HEK293 (cell line): Measurements from ENCODE around the gene CNIH1.

Experiments
- KLF10 ChIP-seq: fragments of 450-650 bp; IDR thresholded peaks from 2 replicates; pipeline ENCODE4 v1.5.1; 2018; ENCODE audit warnings: missing biosample characterization, mild to moderate bottlenecking, missing genetic modification characterization
- ZNF416 ChIP-seq: fragments of 450-650 bp; formaldehyde crosslinking; IDR thresholded peaks from 2 replicates; pipeline ENCODE4 v1.5.1; 2016; ENCODE audit warnings: missing biosample characterization, missing genetic modification characterization
- TF ChIP-seq, protein P1 (sequence below): fragments of 450-650 bp; formaldehyde crosslinking; IDR thresholded peaks from 2 replicates; pipeline ENCODE4 v1.5.1; 2016; ENCODE audit warnings: missing biosample characterization, missing genetic modification characterization
- TF ChIP-seq, protein P2 (sequence below): fragments of 450-650 bp; formaldehyde crosslinking; IDR thresholded peaks from 2 replicates; pipeline ENCODE4 v1.5.1; 2016; ENCODE audit warnings: missing biosample characterization, missing genetic modification characterization

DNA sequence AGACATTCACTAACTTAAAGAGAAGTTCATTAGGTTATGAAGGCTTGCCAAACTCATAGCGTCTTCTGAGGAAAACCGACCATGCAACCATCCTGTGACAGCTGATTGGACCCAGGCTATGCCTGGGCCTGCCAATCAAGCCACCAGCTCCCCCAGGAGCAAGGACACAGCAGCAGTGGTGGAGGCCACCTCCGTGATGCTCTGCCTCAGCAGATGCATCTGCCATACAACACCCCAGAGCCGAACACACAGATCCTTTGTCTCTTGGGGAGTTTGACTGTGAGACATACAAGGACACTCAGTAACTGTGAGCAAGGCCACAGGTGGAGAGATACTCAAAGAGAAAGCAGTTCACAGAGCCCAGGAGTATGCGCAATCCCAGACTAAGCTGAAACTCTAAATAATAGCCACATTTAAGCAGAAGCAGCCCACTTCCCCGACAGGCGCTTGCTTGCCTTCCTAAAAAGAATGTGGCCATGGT lies 10.0 kb upstream of the CNIH1 start:
- TF ChIP-seq KLF10 (no peak), ZNF416 (tag by site-specific recombination) (no peak)
- TF ChIP-seq, protein P1, sequence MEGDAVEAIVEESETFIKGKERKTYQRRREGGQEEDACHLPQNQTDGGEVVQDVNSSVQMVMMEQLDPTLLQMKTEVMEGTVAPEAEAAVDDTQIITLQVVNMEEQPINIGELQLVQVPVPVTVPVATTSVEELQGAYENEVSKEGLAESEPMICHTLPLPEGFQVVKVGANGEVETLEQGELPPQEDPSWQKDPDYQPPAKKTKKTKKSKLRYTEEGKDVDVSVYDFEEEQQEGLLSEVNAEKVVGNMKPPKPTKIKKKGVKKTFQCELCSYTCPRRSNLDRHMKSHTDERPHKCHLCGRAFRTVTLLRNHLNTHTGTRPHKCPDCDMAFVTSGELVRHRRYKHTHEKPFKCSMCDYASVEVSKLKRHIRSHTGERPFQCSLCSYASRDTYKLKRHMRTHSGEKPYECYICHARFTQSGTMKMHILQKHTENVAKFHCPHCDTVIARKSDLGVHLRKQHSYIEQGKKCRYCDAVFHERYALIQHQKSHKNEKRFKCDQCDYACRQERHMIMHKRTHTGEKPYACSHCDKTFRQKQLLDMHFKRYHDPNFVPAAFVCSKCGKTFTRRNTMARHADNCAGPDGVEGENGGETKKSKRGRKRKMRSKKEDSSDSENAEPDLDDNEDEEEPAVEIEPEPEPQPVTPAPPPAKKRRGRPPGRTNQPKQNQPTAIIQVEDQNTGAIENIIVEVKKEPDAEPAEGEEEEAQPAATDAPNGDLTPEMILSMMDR (tag by site-specific recombination) = no peak
- TF ChIP-seq, protein P2, sequence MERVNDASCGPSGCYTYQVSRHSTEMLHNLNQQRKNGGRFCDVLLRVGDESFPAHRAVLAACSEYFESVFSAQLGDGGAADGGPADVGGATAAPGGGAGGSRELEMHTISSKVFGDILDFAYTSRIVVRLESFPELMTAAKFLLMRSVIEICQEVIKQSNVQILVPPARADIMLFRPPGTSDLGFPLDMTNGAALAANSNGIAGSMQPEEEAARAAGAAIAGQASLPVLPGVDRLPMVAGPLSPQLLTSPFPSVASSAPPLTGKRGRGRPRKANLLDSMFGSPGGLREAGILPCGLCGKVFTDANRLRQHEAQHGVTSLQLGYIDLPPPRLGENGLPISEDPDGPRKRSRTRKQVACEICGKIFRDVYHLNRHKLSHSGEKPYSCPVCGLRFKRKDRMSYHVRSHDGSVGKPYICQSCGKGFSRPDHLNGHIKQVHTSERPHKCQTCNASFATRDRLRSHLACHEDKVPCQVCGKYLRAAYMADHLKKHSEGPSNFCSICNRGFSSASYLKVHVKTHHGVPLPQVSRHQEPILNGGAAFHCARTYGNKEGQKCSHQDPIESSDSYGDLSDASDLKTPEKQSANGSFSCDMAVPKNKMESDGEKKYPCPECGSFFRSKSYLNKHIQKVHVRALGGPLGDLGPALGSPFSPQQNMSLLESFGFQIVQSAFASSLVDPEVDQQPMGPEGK = no peak
